HG03354 (cell line): ENCODE measurements around the gene LRRTM4.
"Not testable (repeated sequence)": the region's sequence is repeated elsewhere in the genome, so short reads cannot be mapped to it uniquely, and the experiment has no call there.

Experiments
- ATAC-seq: cut with Tn5 transposase; IDR thresholded peaks from one replicate; pipeline ENCODE4 v1.9.1; 2021; ENCODE audit warnings: mild to moderate bottlenecking; ENCODE audit not compliant: unreplicated experiment, poor library complexity, severe bottlenecking

The LRRTM4 gene

DNA sequence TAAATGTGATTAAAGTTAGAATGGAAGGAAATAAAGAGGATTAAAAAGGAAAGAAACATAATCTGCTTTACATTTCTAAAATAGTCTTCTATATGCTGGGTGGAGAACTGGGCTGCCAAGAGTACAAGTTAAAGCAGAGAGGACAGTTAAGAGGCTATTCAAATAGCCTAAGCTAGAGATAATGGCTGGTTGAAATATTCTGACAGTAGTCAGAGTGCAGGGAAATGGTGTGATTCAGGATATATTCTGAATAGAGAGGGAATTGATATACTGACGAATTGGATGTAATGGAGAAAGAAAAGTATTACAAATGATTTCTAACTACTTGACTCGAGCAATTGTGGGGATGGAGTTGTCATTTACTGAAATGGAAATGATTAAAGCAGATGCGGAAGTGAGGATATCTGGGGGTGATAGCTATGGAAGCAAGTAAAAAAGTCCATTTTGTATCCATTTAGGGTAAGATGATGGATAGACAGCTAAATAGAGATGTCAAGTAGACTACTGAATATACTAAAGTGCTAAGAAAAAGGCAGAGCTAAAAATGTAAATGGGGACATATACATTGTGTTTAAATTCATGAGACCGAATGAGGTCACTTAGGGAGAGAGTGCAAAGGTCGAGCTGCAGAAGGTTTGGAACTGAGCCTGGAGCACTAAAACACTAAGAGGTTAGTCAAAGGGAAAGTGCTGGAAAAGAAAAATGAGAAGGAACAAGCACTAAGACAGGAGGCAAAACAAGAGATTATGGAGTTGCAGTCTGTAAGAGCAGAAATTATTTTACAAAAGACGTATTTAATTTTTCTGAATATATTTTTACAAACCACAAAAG, 696.8 kb downstream of the LRRTM4 start:
- no peak for ATAC-seq

DNA sequence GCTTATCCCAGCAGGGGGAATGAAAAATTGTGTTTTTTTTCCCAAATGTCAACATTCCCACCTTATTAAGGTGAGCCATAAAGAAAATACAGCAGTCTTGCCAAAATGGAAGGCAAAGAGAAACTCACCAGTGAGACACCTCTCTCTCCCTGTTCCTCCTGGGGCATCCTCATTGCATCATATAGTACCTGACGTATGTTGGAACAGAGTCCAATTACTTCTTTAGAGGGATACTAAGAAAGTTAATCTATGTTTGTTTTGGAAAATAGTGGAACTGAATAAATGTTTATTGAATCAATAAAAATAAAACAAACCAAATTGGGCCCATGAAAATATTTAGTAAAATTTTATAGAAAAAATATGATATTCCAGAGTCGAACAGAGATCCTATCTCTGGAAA, 700.4 kb downstream of the LRRTM4 start:
- no peak for ATAC-seq

DNA sequence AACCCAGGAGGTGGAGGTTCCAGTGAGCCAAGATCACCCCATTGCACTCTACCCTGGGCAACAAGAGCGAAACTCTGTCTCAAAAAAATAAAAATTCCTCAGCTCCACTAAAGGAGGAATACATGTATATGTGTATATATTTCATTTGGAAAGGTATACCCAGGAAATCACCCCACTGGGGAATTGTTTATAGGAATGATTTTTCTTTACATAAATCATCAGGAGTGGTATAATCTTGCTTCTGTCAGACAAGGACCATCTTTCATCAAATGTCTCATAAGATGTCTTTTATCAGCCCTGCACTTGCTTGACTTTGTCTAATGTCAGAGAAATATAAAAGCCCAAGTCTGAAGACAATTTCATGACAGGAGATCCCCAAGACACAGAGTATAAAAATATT, 709.1 kb downstream of the LRRTM4 start:
- no peak for ATAC-seq

DNA sequence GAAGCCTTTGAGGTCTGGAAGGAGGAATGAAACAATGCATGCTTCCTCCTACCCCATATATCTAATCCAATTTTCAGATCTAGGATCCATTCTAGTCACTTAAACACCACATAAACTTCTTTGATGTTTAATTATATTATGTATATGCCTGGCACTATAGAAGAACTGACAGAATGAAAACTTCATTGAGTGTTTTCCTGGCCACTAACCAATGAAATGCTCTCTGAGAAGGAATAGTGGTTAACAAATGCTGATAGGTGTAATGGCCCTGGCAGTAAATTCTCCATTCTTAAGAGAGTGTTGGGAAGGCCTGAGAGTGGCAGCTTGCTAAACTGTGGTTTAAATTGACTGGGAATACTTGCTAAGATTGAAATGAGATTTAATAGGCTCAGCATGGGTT, 710.0 kb downstream of the LRRTM4 start:
- ATAC-seq, result no peak

DNA sequence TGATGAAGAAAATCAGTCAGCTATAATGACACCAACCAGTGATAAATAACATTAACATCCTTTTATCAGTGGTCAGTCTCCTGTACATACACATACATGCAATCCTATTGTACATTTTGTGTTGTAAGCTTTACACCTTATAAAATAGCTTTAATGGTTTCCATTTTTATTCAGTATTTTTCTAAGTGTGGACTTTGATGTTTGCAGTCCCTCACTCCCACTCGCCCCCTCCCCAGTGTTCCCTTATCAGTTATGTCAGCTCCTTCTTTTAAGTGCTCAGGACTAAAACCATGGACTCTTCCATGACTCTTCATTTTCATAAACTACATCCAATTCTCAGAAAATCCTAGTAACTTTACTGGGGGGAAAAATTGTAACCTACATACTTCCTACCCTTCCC, 713.0 kb downstream of the LRRTM4 start:
- no peak for ATAC-seq

DNA sequence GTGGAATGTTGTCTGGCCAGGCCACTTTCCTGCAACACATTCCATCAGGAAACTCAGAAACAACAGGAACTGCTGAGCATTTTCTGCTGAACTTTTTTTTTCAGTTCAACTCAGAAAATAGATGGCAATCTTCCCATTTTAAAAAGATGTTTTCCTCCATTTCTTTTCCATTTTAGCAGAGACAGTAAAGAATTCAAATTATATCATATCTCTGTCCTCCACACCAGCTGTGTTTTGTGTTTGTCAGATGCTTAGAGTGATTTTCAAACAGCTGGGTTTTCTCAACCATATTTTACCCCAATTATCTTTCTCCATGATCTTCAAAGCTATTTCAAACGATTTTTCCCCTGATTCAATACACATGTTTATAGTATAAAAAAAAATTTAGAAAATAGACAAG, 713.4 kb downstream of the LRRTM4 start:
- ATAC-seq, result no peak

DNA sequence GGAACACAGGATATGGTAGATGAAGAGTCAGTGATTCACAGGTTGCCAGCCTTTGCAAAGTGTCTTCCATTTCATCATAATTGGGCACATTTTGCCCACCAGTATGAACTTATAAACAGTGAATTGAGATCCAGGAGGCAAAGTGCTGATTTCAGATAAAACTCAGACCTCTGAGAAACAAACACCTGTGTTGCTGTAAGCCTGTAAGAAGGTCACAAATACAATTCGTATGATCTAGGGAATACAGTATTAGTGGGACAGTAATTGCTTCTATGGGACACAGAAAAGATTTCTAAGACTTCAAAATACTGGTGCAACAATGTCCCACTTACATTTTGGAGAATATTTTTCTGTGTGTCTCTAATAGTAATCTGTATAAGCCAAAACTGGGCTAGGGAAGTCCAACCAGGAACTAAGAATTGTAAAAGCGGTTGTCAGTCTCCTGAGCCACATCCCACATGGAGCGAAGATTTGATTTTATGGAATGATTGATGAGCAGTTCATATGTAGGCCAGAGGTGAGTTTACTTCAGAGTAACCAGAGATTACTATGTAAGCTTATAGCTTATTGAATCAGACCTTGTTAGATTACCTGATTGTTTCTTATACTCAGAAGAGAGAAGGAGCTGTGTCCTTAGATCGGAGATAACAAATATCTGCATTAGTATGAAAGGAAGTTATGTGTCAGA, 728.4 kb downstream of the LRRTM4 start:
- no peak for ATAC-seq

DNA sequence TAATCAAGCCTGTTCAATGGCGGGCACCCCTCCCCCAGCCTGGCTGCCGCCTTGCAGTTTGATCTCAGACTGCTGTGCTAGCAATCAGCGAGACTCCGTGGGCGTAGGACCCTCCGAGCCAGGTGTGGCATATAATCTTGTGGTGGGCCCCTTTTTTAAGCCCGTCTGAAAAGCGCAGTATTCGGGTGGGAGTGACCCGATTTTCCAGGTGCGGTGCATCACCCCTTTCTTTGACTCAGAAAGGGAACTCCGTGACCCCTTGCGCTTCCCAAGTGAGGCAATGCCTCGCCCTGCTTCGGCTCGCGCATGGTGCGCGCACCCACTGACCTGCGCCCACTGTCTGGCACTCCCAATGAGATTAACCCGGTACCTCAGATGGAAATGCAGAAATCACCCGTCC, 740.9 kb downstream of the LRRTM4 start:
- not testable (repeated sequence) for ATAC-seq

DNA sequence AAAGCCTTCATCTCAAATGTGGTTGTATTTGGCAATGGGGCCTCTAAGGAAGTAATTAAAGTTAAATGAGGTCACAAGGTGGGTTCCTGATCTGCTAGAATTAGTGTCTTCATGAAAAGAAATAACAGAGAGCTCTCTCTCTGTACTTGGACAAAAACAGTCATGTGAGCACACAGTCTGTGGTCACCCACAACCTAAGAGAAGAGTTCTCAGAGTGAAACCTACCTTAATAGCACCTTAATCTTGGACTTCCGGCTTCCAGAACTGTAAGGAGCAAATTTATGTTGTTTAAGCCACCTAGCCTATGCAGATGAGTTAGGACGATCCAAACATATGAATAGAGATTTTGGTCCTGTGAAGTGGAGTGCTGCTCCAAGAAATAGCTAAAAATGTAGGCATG, 758.9 kb downstream of the LRRTM4 start:
- ATAC-seq, result no peak

DNA sequence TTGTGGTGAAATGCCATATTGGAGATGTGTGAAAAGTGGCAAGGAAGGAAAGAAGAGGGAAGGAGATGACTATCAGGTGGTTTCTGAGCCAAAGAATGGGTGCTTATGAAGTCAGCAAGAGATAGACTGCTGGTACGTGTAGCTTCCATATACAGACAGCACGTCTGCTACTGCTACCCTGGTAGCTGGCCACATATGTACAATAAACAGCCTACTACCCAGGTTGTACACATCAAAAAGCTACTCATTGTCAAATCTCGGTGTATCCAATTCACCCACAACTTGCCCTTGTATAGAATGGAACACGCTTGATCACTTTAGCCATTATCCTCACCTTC, 761.8 kb downstream of the LRRTM4 start:
- ATAC-seq, result no peak

DNA sequence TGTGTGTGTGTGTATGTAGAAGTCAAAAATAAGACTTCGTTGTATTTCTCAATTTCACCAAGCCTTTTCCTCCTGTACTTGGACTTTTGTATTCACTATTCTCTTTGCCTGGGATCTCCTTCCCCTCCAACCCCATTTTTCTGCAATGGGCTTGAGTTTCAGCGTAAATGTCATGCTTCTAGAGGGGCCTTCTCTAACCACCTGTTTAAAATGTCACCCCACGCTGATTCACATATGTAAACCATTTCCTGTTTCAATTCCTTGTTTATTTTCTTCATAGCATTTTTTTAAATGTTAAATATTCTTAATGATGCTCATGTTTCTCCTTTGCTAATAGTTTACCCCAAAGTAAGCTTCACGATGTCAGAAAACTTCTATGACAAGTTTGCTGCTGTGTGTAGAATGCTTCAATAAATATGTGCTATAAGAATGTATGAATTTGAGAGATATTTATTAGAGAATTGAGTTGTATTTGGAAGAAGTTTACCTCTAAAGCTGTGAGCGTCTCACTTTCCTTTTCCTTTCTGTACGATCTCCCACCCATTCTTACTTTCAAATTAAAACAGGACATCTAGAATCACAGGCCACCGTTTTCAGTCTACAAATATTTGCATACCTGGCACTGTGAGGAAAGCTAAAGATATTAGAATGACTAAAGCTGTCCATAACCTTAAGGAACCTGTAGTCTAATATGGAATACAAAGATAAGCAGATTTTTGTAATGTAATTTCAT, 762.4 kb downstream of the LRRTM4 start:
- ATAC-seq, result no peak

DNA sequence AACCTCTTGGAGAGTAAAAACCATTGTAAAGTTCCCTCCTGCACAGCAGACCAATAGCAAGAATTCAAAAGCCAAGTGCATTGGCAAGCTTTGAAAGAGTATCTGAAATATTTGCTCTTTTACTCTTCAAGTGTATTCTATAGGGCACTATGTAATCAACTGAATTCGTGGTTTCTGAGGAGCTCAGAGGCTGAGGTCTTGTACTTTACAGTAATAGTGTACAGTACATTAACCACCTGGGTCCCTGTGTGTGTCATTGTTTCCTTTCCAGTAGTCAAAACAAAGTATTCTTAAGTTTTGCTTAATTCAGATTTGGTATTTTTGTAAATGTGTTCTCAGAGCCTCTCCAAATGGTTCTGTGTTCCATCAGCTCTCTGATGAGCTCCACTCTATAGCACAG, 769.7 kb downstream of the LRRTM4 start:
- no peak for ATAC-seq

DNA sequence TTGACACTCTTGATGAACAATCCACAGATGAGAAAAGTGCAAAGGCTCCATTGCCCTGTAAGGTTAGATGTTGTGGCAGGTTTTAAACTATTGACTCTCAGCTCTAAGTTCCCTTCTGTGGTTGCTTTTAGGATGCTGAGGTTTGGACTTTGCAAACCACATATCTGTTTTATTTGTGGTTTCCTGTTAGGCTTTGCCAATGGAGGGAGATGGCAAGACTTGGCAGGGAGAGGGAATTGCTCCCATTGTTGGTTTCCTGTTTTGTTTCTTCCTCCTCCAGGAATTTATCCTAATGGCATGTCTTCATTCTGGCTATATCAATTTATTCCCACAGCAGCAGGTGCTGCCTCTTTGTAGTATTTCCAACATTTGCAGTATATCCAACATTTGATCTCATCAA, 772.3 kb downstream of the LRRTM4 start:
- ATAC-seq, result no peak

DNA sequence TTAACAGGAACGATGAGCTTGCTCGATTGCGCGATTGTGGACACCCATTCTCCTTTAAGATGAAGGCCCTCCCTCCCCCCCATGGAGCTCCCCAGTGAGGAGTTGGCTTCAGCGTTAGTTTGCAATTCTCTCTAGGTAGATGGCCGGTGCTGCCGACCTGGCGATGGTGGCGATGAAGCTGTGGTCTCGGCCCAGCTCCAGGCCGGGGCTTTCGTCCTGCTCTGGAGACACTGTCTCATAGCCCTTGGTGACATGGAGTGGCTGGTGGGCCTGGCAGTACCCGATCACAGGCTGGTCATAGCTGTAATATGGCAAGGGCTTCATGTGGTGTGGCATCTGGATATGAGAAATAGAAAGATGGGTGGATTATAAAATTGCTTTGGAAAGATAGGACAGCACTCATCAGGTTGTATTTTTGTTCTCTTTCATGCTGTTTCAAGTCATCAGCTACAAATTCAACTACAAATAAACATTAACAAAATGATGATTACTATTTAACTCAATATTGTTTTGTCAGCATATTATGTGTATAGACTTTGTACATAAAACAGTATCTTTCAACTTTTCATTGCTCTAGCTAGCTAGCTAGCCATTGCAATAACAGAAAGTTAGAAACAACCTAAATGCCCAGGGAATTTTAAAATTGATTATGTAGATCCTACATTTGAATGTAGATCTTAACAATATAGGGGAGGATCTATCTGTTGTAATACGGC, 773.4 kb downstream of the LRRTM4 start:
- no peak for ATAC-seq

DNA sequence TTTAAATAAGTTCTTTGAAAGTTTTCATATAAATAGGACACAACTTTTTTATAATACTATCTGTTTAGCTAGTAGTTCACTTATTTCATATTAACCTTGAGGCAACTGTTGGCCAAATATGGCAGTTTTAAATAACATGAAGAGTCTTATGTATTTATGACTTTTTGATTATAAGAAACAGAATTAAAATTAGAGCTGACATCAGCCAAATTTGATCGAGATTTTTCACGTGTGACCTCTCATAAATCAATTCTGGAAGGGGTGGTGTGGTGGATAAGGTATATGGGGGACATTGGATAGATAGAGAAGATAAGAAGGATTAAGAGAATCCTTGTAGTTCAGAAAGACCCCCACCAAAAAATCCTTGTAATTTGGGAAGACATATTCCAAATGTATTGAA, 776.6 kb downstream of the LRRTM4 start:
- ATAC-seq, result no peak

DNA sequence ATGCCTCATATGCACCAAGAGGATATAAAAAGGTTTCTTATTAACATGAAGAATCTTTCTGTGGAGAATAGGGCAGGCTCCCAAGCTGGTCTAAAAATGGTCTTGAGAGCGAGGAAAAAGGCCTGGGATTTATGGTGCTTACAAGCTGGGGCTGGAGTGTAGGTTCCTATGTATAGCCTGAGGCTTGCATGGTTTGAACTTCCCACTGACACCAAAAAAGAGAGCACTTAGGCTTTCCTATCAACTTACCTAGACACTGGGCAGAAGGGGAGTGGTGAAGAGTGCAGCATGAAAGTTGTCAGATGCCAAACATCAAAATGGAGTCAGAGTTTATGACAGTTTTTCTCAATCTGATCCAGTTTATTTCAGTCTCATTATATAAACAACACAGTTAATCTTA, 784.6 kb downstream of the LRRTM4 start:
- ATAC-seq, result no peak

DNA sequence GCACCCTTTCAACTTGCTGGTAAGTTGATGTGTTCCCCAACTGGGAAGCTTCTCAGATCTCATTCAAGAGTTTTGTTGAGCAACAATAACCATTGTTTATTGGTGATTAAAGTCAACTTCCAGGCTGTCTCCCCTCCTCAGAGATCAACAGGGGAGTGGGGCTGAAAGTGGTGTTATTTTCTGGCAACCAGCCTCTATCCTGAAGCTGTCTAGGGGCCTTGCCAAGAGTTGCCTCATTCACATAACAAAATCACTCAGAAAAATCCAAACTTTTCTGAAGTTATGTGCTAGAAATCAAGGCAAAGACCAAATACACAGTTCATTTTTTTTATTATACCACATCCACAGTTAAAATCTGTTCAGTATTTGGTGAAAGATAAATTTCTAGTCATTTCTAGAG, 788.4 kb downstream of the LRRTM4 start:
- no peak for ATAC-seq

DNA sequence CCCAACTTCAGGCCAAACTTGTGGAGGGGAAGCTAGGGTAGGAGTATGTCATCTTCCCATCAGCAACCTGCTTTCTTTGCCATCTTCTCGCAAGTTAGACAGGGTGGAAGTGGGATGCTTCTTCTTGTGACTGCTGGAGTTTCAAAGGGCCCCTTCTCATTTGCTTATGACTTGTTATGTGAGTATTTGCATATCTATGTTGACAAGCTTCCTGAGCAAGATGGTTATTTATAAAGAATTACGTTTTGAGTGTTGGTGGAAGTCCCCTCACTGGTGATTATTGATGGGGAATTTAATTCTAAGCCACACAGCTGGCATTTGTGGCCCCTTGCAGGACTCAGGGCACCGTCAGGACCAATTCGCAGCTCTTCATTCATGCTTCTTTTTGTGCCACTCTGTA, 791.0 kb downstream of the LRRTM4 start:
- no peak for ATAC-seq

DNA sequence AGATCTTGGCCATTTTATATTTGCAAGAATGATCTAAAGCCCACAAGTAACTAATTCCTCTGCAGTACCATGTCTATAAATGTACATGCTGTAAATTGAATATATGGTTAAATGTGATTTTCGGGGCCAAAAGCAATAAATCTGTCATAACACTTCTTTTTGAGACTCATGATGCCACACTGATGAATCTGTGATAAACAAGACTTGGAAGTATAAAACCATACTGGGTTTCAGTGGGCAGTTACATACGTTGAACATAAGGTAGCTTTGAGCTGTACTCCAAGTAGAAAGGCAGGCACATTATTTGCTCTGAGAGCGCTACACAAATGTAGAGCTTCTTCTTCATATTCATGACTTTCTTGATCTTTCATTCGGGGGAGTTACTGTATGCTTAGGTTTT, 792.2 kb downstream of the LRRTM4 start:
- no peak for ATAC-seq

DNA sequence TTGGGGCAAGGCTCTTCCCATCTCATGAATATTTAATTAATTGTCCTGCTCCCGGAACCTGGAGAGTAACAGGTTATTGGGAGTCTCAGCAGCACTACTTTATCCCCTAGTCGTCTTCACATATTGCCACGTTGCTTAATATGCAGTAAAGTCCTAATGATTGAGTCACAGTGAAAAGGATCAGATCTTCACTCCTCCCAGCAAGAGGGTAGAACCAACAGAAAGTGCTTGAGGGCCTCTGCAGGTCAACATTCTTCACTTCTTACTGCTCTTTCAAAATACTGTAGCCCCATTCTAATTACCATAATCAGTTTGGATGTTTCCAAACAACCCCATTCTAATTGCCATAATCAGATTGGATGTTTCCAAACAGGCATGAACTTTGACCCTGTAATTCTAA, 801.0 kb downstream of the LRRTM4 start:
- ATAC-seq, result no peak
